Measurements from ENCODE around the gene UROS. TPM values are rescaled to one million over a fixed set of nuclear protein-coding genes. Genes with fewer than 3 reads are reported as not detected.

Gene UROS
- polyA plus RNA-seq, 2 of the 4 experiments (the other 2 are of a cell fraction), result 52.9 to 71.1 TPM

DNA sequence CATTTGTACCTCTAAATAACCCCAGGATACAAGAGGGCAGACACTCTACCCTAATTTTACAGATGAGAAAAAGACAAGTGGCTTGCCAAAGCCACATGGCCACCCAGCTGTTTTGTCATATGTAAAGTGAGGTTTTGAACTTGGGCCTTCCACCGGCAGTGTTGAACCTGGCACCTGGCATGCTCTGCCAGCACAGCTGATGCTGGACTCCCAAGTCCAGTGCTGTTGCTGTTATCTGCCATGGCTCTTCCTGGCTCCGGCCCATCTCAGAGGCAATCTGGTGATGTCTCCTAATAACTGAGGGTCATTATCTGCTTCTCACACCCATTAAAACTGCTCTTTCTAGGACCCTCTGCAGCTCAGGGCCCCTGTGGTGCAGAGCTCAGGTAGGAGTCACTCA lies 25.3 kb upstream of the UROS start:
- TF ChIP-seq HOXB13 (CRISPR knock-in tag; IDR thresholded peaks at IDR 0.05; ENCODE audit: low read depth), result no peak
- 96% methylated on average over 2 of the region's 2 CpGs for WGBS (ENCODE audit: missing lambda C conversion rate)
- no peak overlapping the region for H3K4me3 ChIP-seq
- CTCF ChIA-PET, result interaction anchor here (0.9 to 2.2 kb wide), 2 partner anchors 8 kb away, joined by 3 to 9 read pairs; no protein-coding TSS in a partner anchor
- FAIRE-seq, result no peak
- no peak overlapping the region for H3K27ac ChIP-seq
- no peak for ATAC-seq
- POLR2A ChIA-PET, result no interaction called here
- H3K9me3 ChIP-seq, result no peaks in the 10 kb centered on the region
- H3K4me1 ChIP-seq, result no peaks in the 10 kb centered on the region
- H3K4me2 ChIP-seq, result no peak overlapping the region
- no peak for DNase-seq (ENCODE audit: low read depth in 1 of 2, low spot score in 1 of 2)

GRCh38 chr10:125846894-125847293 lies 23.8 kb upstream of the UROS start:
- Histone ChIP-seq H3K4me1 (peaks cover 3% of the 10 kb centered on the region), H3K27ac (no peak overlapping the region), H3K4me2 (no peak overlapping the region), H3K9me3 (no peaks in the 10 kb centered on the region), H3K4me3 (no peak overlapping the region)
- ATAC-seq (no peak), DNase-seq (ENCODE audit: low read depth in 1 of 2, low spot score in 1 of 2) (no peak), FAIRE-seq (no peak)
- CTCF ChIA-PET, result interaction anchor here (1.7 to 2.2 kb wide), 2 partner anchors 10 to 22 kb away, joined by 4 to 9 read pairs; no protein-coding TSS in a partner anchor
- 97% methylated on average over 3 of the region's 3 CpGs for WGBS (ENCODE audit: missing lambda C conversion rate)
- no peak for TF ChIP-seq EHMT2 (IDR thresholded peaks at IDR 0.05; ENCODE audit: low read depth)
- TF ChIP-seq ATOH8 (CRISPR knock-in tag; IDR thresholded peaks at IDR 0.05; ENCODE audit: low read depth), result no peak
- no peak for TF ChIP-seq FOXS1 (CRISPR knock-in tag; IDR thresholded peaks at IDR 0.05)
- no peak for TF ChIP-seq PHF8 (IDR thresholded peaks at IDR 0.05; ENCODE audit: borderline replicate concordance, low read depth)
- no peak for TF ChIP-seq RARB (CRISPR knock-in tag; IDR thresholded peaks at IDR 0.05)
- no peak for TF ChIP-seq CHD4 (IDR thresholded peaks at IDR 0.05; ENCODE audit: borderline replicate concordance)
- TF ChIP-seq FOSB (CRISPR knock-in tag; IDR thresholded peaks at IDR 0.05), result no peak
- no peak for TF ChIP-seq FOSL2 (IDR thresholded peaks at IDR 0.05)
- TF ChIP-seq FOSL2 (CRISPR knock-in tag; IDR thresholded peaks at IDR 0.05), result no peak
- TF ChIP-seq MYC (IDR thresholded peaks at IDR 0.05; ENCODE audit: borderline replicate concordance, low read length), result no peak
- no peak for TF ChIP-seq SMC3 (IDR thresholded peaks at IDR 0.05)
- POLR2A ChIA-PET, result interaction anchor here (0.9 kb wide), 1 partner anchor 8 kb away, joined by 3 read pairs; no protein-coding TSS in a partner anchor

DNA sequence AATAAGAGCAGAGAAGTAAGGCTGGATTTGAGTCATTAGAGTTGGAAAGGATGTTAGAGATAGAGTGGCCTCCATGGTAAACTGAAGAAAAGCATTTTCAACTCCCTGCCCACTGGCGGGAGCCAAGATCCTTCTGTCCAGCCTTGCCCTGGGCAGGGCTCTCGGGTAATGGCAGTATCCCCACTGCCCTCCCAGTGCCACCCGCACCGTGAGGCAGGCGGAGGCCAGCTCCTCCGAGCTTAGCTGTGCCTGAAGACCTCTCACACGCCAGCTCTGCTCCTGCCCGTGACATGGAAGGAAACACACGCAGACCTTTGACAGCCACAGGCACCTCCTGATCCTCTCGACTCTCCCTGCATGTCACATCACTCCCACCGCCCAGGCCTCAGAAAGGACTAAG lies 22.6 kb upstream of the UROS start:
- no peak for ATAC-seq
- ChIA-PET POLR2A (no interaction called here), CTCF (interaction anchor here (0.6 to 1.7 kb wide), 2 partner anchors 23 to 700 kb away, joined by 3 to 4 read pairs; no protein-coding TSS in a partner anchor)
- no peak for FAIRE-seq
- DNase-seq (ENCODE audit: low read depth in 1 of 2, low spot score in 1 of 2), result no peak
- Histone ChIP-seq H3K4me1 (peaks cover 16% of the 10 kb centered on the region), H3K4me2 (no peak overlapping the region), H3K4me3 (no peak overlapping the region), H3K27ac (no peak overlapping the region), H3K9me3 (no peaks in the 10 kb centered on the region)
- TF ChIP-seq POLR2AphosphoS2 (conservative IDR thresholded peaks at IDR 0.05; ENCODE audit: low read length) (no peak), ZSCAN20 (CRISPR knock-in tag; IDR thresholded peaks at IDR 0.05) (no peak), BCL3 (IDR thresholded peaks at IDR 0.05) (no peak), BHLHE40 (IDR thresholded peaks at IDR 0.05; ENCODE audit: low read depth, low read length) (no peak), CBX2 (IDR thresholded peaks at IDR 0.05; ENCODE audit: borderline replicate concordance, low read depth) (no peak), POLR2A (IDR thresholded peaks at IDR 0.05; ENCODE audit: low read length) (no peak), RNF2 (IDR thresholded peaks at IDR 0.05; ENCODE audit: borderline replicate concordance, low read depth) (no peak), MAZ (IDR thresholded peaks at IDR 0.05; ENCODE audit: borderline replicate concordance, low read depth, low read length) (no peak), TFCP2L1 (CRISPR knock-in tag; IDR thresholded peaks at IDR 0.05) (no peak), EHMT2 (IDR thresholded peaks at IDR 0.05; ENCODE audit: low read depth) (no peak), CHD2 (IDR thresholded peaks at IDR 0.05; ENCODE audit: low read length, partially characterized antibody) (no peak), KDM5A (IDR thresholded peaks at IDR 0.05) (no peak), HOXB5 (CRISPR knock-in tag; IDR thresholded peaks at IDR 0.05) (no peak), GATA3 (IDR thresholded peaks at IDR 0.05; ENCODE audit: borderline replicate concordance) (no peak), CTCF (IDR thresholded peaks at IDR 0.05) (no peak)
- TF ChIP-seq, protein P1, sequence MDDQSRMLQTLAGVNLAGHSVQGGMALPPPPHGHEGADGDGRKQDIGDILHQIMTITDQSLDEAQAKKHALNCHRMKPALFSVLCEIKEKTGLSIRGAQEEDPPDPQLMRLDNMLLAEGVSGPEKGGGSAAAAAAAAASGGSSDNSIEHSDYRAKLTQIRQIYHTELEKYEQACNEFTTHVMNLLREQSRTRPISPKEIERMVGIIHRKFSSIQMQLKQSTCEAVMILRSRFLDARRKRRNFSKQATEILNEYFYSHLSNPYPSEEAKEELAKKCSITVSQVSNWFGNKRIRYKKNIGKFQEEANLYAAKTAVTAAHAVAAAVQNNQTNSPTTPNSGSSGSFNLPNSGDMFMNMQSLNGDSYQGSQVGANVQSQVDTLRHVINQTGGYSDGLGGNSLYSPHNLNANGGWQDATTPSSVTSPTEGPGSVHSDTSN (IDR thresholded peaks at IDR 0.05), result no peak
- TF ChIP-seq, protein P2, sequence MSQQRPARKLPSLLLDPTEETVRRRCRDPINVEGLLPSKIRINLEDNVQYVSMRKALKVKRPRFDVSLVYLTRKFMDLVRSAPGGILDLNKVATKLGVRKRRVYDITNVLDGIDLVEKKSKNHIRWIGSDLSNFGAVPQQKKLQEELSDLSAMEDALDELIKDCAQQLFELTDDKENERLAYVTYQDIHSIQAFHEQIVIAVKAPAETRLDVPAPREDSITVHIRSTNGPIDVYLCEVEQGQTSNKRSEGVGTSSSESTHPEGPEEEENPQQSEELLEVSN (IDR thresholded peaks at IDR 0.05; ENCODE audit: borderline replicate concordance, low read depth), result no peak
- TF ChIP-seq, protein P3, sequence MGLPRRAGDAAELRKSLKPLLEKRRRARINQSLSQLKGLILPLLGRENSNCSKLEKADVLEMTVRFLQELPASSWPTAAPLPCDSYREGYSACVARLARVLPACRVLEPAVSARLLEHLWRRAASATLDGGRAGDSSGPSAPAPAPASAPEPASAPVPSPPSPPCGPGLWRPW (IDR thresholded peaks at IDR 0.05), result no peak
- 94% methylated on average over 11 of the region's 11 CpGs for WGBS (ENCODE audit: missing lambda C conversion rate)
